Transverse colon (tissue), 4 donors: ENCODE data around the gene ANKRD11.

ENCODE experiments used
- CTCF ChIP-seq, 5 experiments: fragments of 200-600 bp in 3 of 5; fragments of 450-650 bp in 2 of 5; sonication (generic) in 3 of 5; IDR thresholded peaks; 1 replicate in 2 of 5; 2 replicates in 3 of 5; pipeline ENCODE4 v1.5.1; 2016 to 2017; ENCODE audit warnings: antibody characterized with exemption in 5 of 5, inconsistent platforms in 3 of 5, mild to moderate bottlenecking in 2 of 5, moderate library complexity in 1 of 5
- EP300 ChIP-seq: sonication (generic); formaldehyde crosslinking; IDR thresholded peaks from one replicate; pipeline ENCODE4 v1.6.1; 2017; ENCODE audit warnings: antibody characterized with exemption, low read depth
- POLR2A ChIP-seq: fragments of 450-650 bp; IDR thresholded peaks from one replicate; pipeline ENCODE4 v1.6.1; 2016; ENCODE audit warnings: antibody characterized with exemption, mild to moderate bottlenecking, moderate library complexity
- POLR2AphosphoS5 ChIP-seq, 3 donors: sonication (generic); formaldehyde crosslinking; IDR thresholded peaks; one replicate each; pipeline ENCODE4 v1.6.1; 2016; ENCODE audit warnings: antibody characterized with exemption in 3 of 3

DNA sequence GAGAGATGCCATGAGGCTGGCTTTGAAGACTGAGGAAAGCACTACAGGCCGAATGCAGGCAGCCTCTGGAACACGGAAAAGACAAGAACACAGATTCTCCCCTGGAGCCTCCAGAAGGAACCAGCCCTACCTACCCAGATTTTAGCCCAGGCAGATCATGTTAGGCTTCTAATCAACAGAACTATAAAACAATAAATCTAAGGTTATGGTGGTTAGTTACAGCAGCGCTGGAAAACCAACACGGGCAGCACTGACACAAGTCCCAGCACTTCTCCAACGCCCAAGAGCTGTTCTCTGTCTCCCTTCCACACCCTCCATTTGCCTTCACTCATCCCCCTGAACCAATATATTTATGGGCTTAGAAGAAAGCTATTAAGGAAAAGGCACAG, 7.5 kb downstream of the ANKRD11 start:
- TF ChIP-seq EP300 (no peak), POLR2A (peak; percentile 26), CTCF (IDR thresholded peaks at IDR 0.05) (no peak), POLR2AphosphoS5 (IDR thresholded peaks at IDR 0.05) (peak in 1 of 3 donors; percentile 26)
